HEK293T (cell line): Measurements from ENCODE around the gene JARID2.

Source experiments
- ARNT ChIP-seq: fragments of 450-650 bp; IDR thresholded peaks from 2 replicates; pipeline ENCODE4 v1.6.1; 2017; ENCODE audit warnings: mild to moderate bottlenecking
- FOXK2 ChIP-seq: fragments of 450-650 bp; IDR thresholded peaks from 2 replicates; pipeline ENCODE4 v1.6.1; 2016; ENCODE audit warnings: mild to moderate bottlenecking
- FOXM1 ChIP-seq: fragments of 450-650 bp; IDR thresholded peaks from 2 replicates; pipeline ENCODE4 v1.6.1; 2017; ENCODE audit warnings: mild to moderate bottlenecking, borderline replicate concordance
- L3MBTL2 ChIP-seq: fragments of 450-650 bp; conservative IDR thresholded peaks from 2 replicates; pipeline ENCODE4 v1.6.1; 2016; ENCODE audit warnings: mild to moderate bottlenecking
- PKNOX1 ChIP-seq: fragments of 450-650 bp; IDR thresholded peaks from 2 replicates; pipeline ENCODE4 v1.6.1; 2016
- SP1 ChIP-seq: fragments of 450-650 bp; IDR thresholded peaks from 2 replicates; pipeline ENCODE4 v1.6.1; 2017
- TARDBP ChIP-seq: fragments of 450-650 bp; IDR thresholded peaks from 2 replicates; pipeline ENCODE4 v1.6.1; 2016
- ZNF384 ChIP-seq: fragments of 450-650 bp; IDR thresholded peaks from 2 replicates; pipeline ENCODE4 v1.6.1; 2016

GRCh38 chr6:15399641-15400470 lies 154.0 kb downstream of the JARID2 start:
- TF ChIP-seq PKNOX1, result no peak
- TF ChIP-seq FOXK2, result no peak
- no peak for TF ChIP-seq ARNT
- no peak for TF ChIP-seq TARDBP
- TF ChIP-seq FOXM1, result no peak
- no peak for TF ChIP-seq SP1
- no peak for TF ChIP-seq ZNF384
- TF ChIP-seq L3MBTL2, result peak; percentile 70
